ENCODE data around the gene PLOD2. TPM values are rescaled to one million over a fixed set of nuclear protein-coding genes. Genes with fewer than 3 reads are reported as not detected.

The PLOD2 gene
- total and polyA plus RNA-seq, 2 donors (not counting 1 experiment from before 2014, with no cell fraction given), result not detected

DNA sequence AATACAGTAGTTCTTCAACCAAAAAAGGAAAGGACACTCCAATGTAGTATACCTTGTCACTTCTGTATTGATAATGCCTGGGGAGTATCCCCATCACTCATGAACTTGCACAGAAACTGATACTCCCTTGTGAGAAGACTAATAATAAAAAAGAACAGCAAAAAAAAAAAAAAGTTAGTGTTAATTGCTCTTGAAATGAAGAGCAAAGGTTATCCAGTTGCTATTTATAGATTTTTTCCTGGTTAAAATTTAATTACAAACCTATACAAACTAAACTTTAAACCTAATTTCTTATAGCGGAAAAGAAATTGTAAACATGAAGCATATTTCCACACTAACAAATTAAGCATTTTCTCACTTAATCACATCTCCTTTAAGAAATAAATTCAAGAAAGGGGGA lies 6.7 kb downstream of the PLOD2 start:
- Histone ChIP-seq H2AFZ (ENCODE audit: insufficient read depth, low read depth, low read length, poor library complexity, severe bottlenecking) (no peak overlapping the region), H3K4me2 (replicated peaks; ENCODE audit: low read depth, low read length, poor library complexity, severe bottlenecking) (no peak overlapping the region), H3K4me1 (ENCODE audit: control insufficient read depth in 2 of 2, insufficient read depth in 2 of 2, low read length in 2 of 2) (no peaks in the 10 kb centered on the region), H3K79me2 (ENCODE audit: control insufficient read depth, insufficient read depth, low read length) (no peaks in the 10 kb centered on the region), H4K20me1 (ENCODE audit: control insufficient read depth, insufficient read depth, low read length, poor library complexity, severe bottlenecking) (no peaks in the 10 kb centered on the region), H3K36me3 (replicated peaks in 1 of 2; ENCODE audit: control extremely low read depth in 1 of 2, control insufficient read depth in 1 of 2, extremely low read depth in 1 of 2, insufficient read depth in 2 of 2, low read length in 1 of 2) (no peaks in the 10 kb centered on the region), H3K4me3 (ENCODE audit: control extremely low read depth in 1 of 5, extremely low read depth in 1 of 5, insufficient read depth in 1 of 5, low read depth in 2 of 5, low read length in 4 of 5) (no peak overlapping the region), H3K27ac (ENCODE audit: low read length in 2 of 2) (no peak overlapping the region), H3K27me3 (replicated peaks in 1 of 4; ENCODE audit: control extremely low read depth in 1 of 4, control insufficient read depth in 3 of 4, insufficient read depth in 4 of 4, low read length in 3 of 4) (peaks cover 0 to 8% (median 3%) of the 10 kb centered on the region in 4 experiments), H3K9ac (ENCODE audit: low read length) (no peak overlapping the region), H3K9me3 (ENCODE audit: control extremely low read depth in 1 of 3, control insufficient read depth in 2 of 3, insufficient read depth in 1 of 3, low read length in 2 of 3) (no peaks in the 10 kb centered on the region)
- Mint-ChIP-seq H3K4me1 (no peaks in the 10 kb centered on the region), H3K4me3 (no peak overlapping the region), H3K27me3 (peaks cover 22% of the 10 kb centered on the region), H3K9me3 (ENCODE audit: insufficient read depth) (no peaks in the 10 kb centered on the region), H3K27ac (no peak overlapping the region)
- POLR2A ChIA-PET, result no interaction called here
- ATAC-seq (ENCODE audit: low read depth) (no peak), DNase-seq (no peak)
- WGBS (ENCODE audit: insufficient coverage), result no CpG with 5 or more reads among the region's 1 CpG
- intact Hi-C loops (cut with micrococcal nuclease), result no loop called here
- TF ChIP-seq, protein P1, sequence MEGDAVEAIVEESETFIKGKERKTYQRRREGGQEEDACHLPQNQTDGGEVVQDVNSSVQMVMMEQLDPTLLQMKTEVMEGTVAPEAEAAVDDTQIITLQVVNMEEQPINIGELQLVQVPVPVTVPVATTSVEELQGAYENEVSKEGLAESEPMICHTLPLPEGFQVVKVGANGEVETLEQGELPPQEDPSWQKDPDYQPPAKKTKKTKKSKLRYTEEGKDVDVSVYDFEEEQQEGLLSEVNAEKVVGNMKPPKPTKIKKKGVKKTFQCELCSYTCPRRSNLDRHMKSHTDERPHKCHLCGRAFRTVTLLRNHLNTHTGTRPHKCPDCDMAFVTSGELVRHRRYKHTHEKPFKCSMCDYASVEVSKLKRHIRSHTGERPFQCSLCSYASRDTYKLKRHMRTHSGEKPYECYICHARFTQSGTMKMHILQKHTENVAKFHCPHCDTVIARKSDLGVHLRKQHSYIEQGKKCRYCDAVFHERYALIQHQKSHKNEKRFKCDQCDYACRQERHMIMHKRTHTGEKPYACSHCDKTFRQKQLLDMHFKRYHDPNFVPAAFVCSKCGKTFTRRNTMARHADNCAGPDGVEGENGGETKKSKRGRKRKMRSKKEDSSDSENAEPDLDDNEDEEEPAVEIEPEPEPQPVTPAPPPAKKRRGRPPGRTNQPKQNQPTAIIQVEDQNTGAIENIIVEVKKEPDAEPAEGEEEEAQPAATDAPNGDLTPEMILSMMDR (IDR thresholded peaks at IDR 0.05), result no peak
- TF ChIP-seq EZH2 (IDR thresholded peaks at IDR 0.05; ENCODE audit: borderline replicate concordance, insufficient read depth, low read depth, low read length, poor library complexity, severe bottlenecking), result no peak
- CTCF ChIA-PET, result no interaction called here

DNA sequence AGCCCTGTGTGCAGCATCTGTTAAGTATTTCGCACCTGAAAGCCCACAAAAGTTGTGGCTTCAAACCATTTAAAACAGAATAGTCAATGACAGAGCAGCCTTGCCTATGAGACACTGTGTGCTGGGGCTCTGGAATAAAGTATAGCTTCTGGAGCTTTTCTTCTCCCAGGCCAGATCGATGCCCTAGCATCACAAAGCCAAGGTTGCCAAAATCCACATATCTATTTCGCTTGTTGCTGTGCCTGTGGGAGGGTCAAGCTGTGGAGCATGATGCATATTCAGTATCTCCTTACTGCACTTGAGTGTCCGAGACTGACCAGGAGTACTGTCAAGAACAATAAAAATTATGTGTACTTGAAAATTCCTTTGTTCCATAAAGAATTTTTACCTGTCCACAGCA lies 7.6 kb downstream of the PLOD2 start:
- Mint-ChIP-seq H3K4me1 (no peaks in the 10 kb centered on the region), H3K9me3 (ENCODE audit: insufficient read depth) (no peaks in the 10 kb centered on the region), H3K27me3 (peaks cover 13% of the 10 kb centered on the region), H3K27ac (no peak overlapping the region), H3K4me3 (no peak overlapping the region)
- POLR2A ChIA-PET, result no interaction called here
- no peak overlapping the region for H2AFZ ChIP-seq (ENCODE audit: insufficient read depth, low read depth, low read length, poor library complexity, severe bottlenecking)
- no peaks in the 10 kb centered on the region for H3K79me2 ChIP-seq (ENCODE audit: control insufficient read depth, insufficient read depth, low read length)
- no peaks in the 10 kb centered on the region for H3K9me3 ChIP-seq (ENCODE audit: control extremely low read depth in 1 of 3, control insufficient read depth in 2 of 3, insufficient read depth in 1 of 3, low read length in 2 of 3)
- DNase-seq (no peak), ATAC-seq (ENCODE audit: low read depth) (no peak)
- 75% methylated on average over 1 of the region's 4 CpGs for WGBS (ENCODE audit: insufficient coverage)
- no peaks in the 10 kb centered on the region for H4K20me1 ChIP-seq (ENCODE audit: control insufficient read depth, insufficient read depth, low read length, poor library complexity, severe bottlenecking)
- no peak overlapping the region for H3K4me3 ChIP-seq (ENCODE audit: control extremely low read depth in 1 of 5, extremely low read depth in 1 of 5, insufficient read depth in 1 of 5, low read depth in 2 of 5, low read length in 4 of 5)
- H3K4me1 ChIP-seq (ENCODE audit: control insufficient read depth in 2 of 2, insufficient read depth in 2 of 2, low read length in 2 of 2), result no peaks in the 10 kb centered on the region
- TF ChIP-seq, protein P1 (IDR thresholded peaks at IDR 0.05), result no peak
- no peak for TF ChIP-seq EZH2 (IDR thresholded peaks at IDR 0.05; ENCODE audit: borderline replicate concordance, insufficient read depth, low read depth, low read length, poor library complexity, severe bottlenecking)
- CTCF ChIA-PET, result no interaction called here
- no peaks in the 10 kb centered on the region for H3K27me3 ChIP-seq (replicated peaks in 1 of 4; ENCODE audit: control extremely low read depth in 1 of 4, control insufficient read depth in 3 of 4, insufficient read depth in 4 of 4, low read length in 3 of 4)
- no peak overlapping the region for H3K4me2 ChIP-seq (replicated peaks; ENCODE audit: low read depth, low read length, poor library complexity, severe bottlenecking)
- H3K27ac ChIP-seq (ENCODE audit: low read length in 2 of 2), result no peak overlapping the region
- H3K36me3 ChIP-seq (replicated peaks in 1 of 2; ENCODE audit: control extremely low read depth in 1 of 2, control insufficient read depth in 1 of 2, extremely low read depth in 1 of 2, insufficient read depth in 2 of 2, low read length in 1 of 2), result no peaks in the 10 kb centered on the region
- H3K9ac ChIP-seq (ENCODE audit: low read length), result no peak overlapping the region
- intact Hi-C loops (cut with micrococcal nuclease), result no loop called here
